Measurements from ENCODE around the gene SMTNL2.
A peak's percentile ranks its signal among the peaks of the same experiment; 100 is the strongest.
"Not testable (repeated sequence)": the region's sequence is repeated elsewhere in the genome, so short reads cannot be mapped to it uniquely, and the experiment has no call there.

The SMTNL2 gene

GRCh38 chr17:4587195-4587594, 2.9 kb downstream of the SMTNL2 start:
- no peak for DNase-seq

- no peak for DNase-seq
Measured at GRCh38 chr17:4587803-4588202, 3.5 kb downstream of the SMTNL2 start.

- DNase-seq: no peak
Measured at GRCh38 chr17:4588391-4588790, 4.1 kb downstream of the SMTNL2 start.

GRCh38 chr17:4588898-4589625, 4.7 kb downstream of the SMTNL2 start:
- no peak for DNase-seq

GRCh38 chr17:4590042-4590441, 5.7 kb downstream of the SMTNL2 start:
- DNase-seq: not testable (repeated sequence)

GRCh38 chr17:4590981-4591453, 6.7 kb downstream of the SMTNL2 start:
- no peak for DNase-seq

- no peak for DNase-seq
Measured at GRCh38 chr17:4591529-4591928, 7.2 kb downstream of the SMTNL2 start.

- DNase-seq: no peak
Measured at GRCh38 chr17:4592240-4593005, 8.1 kb downstream of the SMTNL2 start.

- DNase-seq: no peak
Measured at GRCh38 chr17:4593021-4593421, 8.7 kb downstream of the SMTNL2 start.

- no peak for DNase-seq
Measured at GRCh38 chr17:4594406-4594805, 10.1 kb downstream of the SMTNL2 start.

GRCh38 chr17:4594931-4595684, 10.8 kb downstream of the SMTNL2 start:
- DNase-seq: peak in 1 of 2 experiments; percentile 59

GRCh38 chr17:4595685-4596342, 11.5 kb downstream of the SMTNL2 start:
- DNase-seq: not testable (repeated sequence)

GRCh38 chr17:4596636-4597380, 12.5 kb downstream of the SMTNL2 start:
- no peak for DNase-seq

- no peak for DNase-seq
Measured at GRCh38 chr17:4597975-4598374, 13.6 kb downstream of the SMTNL2 start.

- no peak for DNase-seq
Measured at GRCh38 chr17:4598776-4599504, 14.6 kb downstream of the SMTNL2 start.

GRCh38 chr17:4599505-4600281, 15.4 kb downstream of the SMTNL2 start:
- peak in 1 of 2 experiments; percentile 30 for DNase-seq

- DNase-seq: no peak
Measured at GRCh38 chr17:4600563-4600962, 16.2 kb downstream of the SMTNL2 start.

GRCh38 chr17:4601326-4601725, 17.0 kb downstream of the SMTNL2 start:
- DNase-seq: no peak

GRCh38 chr17:4602041-4602440, 17.7 kb downstream of the SMTNL2 start:
- DNase-seq: no peak

GRCh38 chr17:4604111-4604644, 19.8 kb downstream of the SMTNL2 start:
- peak in 1 of 2 experiments; percentile 30 for DNase-seq

All from NCI-H526 (cell line).